OCI-LY7 (cell line): ENCODE results near the gene COL23A1. TPM values are rescaled to one million over a fixed set of nuclear protein-coding genes. Genes with fewer than 3 reads are reported as not detected.
"Not testable (repeated sequence)": the region's sequence is repeated elsewhere in the genome, so short reads cannot be mapped to it uniquely, and the experiment has no call there.

ENCODE experiments used
- BruUV-seq: library from RNA; stranded (reverse); fragments of 400-500 nt; replicated peaks from 2 replicates; lab custom pipeline; 2021; lab: Mats Ljungman, UMichigan
- CTCF ChIA-PET: fragments of 300-600 bp; sonication (Branson Sonifier 250); formaldehyde crosslinking; loops from one replicate; lab custom pipeline; 2022; ENCODE audit warnings: antibody characterized with exemption; ENCODE audit not compliant: unreplicated experiment; lab: Charles Lee
- POLR2A ChIA-PET: fragments of 300-600 bp; sonication (Branson Sonifier 250); formaldehyde crosslinking; loops from one replicate; lab custom pipeline; 2022; ENCODE audit warnings: antibody characterized with exemption; lab: Charles Lee
- DNase-seq: peaks from one replicate; pipeline ENCODE4 v3.0.0-alpha.2; 2015; ENCODE audit warnings: low spot score
- H2AFZ ChIP-seq: fragments of 200-600 bp; sonication (generic), shearing (Covaris generic); 2 replicates; pipeline ENCODE4 v1.6.1; 2014; ENCODE audit warnings: mild to moderate bottlenecking, antibody characterized with exemption, low read length, moderate library complexity
- H3K27ac ChIP-seq: fragments of 200-600 bp; sonication (generic); 2 replicates; pipeline ENCODE4 v1.5.1; 2014; ENCODE audit warnings: mixed run types, low read depth, mild to moderate bottlenecking, moderate library complexity, low read length, inconsistent platforms; ENCODE audit not compliant: poor library complexity, severe bottlenecking
- H3K36me3 ChIP-seq: fragments of 200-600 bp; sonication (generic); 2 replicates; pipeline ENCODE4 v1.6.1; 2014; ENCODE audit warnings: mild to moderate bottlenecking, antibody characterized with exemption, low read length, moderate library complexity, mixed read lengths; ENCODE audit not compliant: insufficient read depth
- H3K4me1 ChIP-seq: fragments of 200-600 bp; sonication (generic); 2 replicates; pipeline ENCODE4 v1.5.1; 2014; ENCODE audit warnings: mild to moderate bottlenecking, low read length; ENCODE audit not compliant: insufficient read depth, poor library complexity, severe bottlenecking
- H3K4me2 ChIP-seq: fragments of 200-600 bp; sonication (generic); 2 replicates; pipeline ENCODE4 v1.6.1; 2014; ENCODE audit warnings: mild to moderate bottlenecking, low read length
- H3K4me3 ChIP-seq: fragments of 200-600 bp; sonication (generic); 2 replicates; pipeline ENCODE4 v1.5.1; 2014; ENCODE audit warnings: mild to moderate bottlenecking, low read depth, low read length; ENCODE audit not compliant: poor library complexity, severe bottlenecking
- H3K79me2 ChIP-seq: fragments of 200-600 bp; sonication (generic); 2 replicates; pipeline ENCODE4 v1.6.1; 2016; ENCODE audit warnings: low read depth, mild to moderate bottlenecking, low read length, moderate library complexity, mixed read lengths; ENCODE audit not compliant: insufficient read depth
- H3K9me2 ChIP-seq: fragments of 200-600 bp; sonication (generic); 2 replicates; pipeline ENCODE4 v1.6.1; 2016; ENCODE audit warnings: mild to moderate bottlenecking, low read length, mixed read lengths; ENCODE audit not compliant: insufficient read depth
- H3K9me3 ChIP-seq: fragments of 200-600 bp; sonication (generic); 2 replicates; pipeline ENCODE4 v1.6.1; 2014; ENCODE audit warnings: mild to moderate bottlenecking, mixed run types, low read length, mixed read lengths
- H4K20me1 ChIP-seq: fragments of 200-600 bp; sonication (generic); 2 replicates; pipeline ENCODE4 v1.6.1; 2014; ENCODE audit warnings: mild to moderate bottlenecking, antibody characterized with exemption, low read length, moderate library complexity, mixed read lengths; ENCODE audit not compliant: insufficient read depth
- CTCF ChIP-seq: fragments of 200-600 bp; sonication (generic); conservative IDR thresholded peaks from 2 replicates; pipeline ENCODE4 v1.5.1; 2014; ENCODE audit warnings: mild to moderate bottlenecking, antibody characterized with exemption, low read length, moderate library complexity, mixed read lengths
- EZH2phosphoT487 ChIP-seq: fragments of 200-600 bp; sonication (generic); IDR thresholded peaks from 2 replicates; pipeline ENCODE4 v1.6.1; 2018; ENCODE audit warnings: low read depth, borderline replicate concordance, mild to moderate bottlenecking, mixed run types, antibody characterized with exemption, low read length, moderate library complexity, mixed read lengths
- intact Hi-C: fragments of 100-400 bp; cut with micrococcal nuclease; formaldehyde crosslinking; loops from one replicate; pipeline ENCODE4 v1.10.0; 2022; ENCODE audit not compliant: unreplicated experiment
- total RNA-seq, 2 experiments: library from RNA; depleted of rRNA in 1 of 2; stranded (reverse); fragments of >200 nt in 1 of 2; shearing (Covaris generic) in 1 of 2; gene quantifications; 2 replicates each; pipeline ENCODE4 v1.2.3, GENCODE V29; 2014 to 2022

The COL23A1 gene
- total RNA-seq, 2 experiments from 2014 or later, result 0.53 TPM; not detected in 1

- CTCF ChIA-PET, result no interaction called here
- H3K9me3 ChIP-seq, result no peaks in the 10 kb centered on the region
- no peaks in the 10 kb centered on the region for H3K4me1 ChIP-seq
- BruUV-seq, result no TSS peak
- H3K4me2 ChIP-seq, result no peak overlapping the region
- POLR2A ChIA-PET, result no interaction called here
- no peak for DNase-seq
- H3K27ac ChIP-seq, result no peak overlapping the region
- H3K9me2 ChIP-seq, result no peaks in the 10 kb centered on the region
- H3K4me3 ChIP-seq, result no peak overlapping the region
- no peaks in the 10 kb centered on the region for H4K20me1 ChIP-seq
- H3K79me2 ChIP-seq, result no peaks in the 10 kb centered on the region
- intact Hi-C loops, result no loop called here
- TF ChIP-seq EZH2phosphoT487 (no peak), CTCF (no peak)
- H3K36me3 ChIP-seq, result no peaks in the 10 kb centered on the region
- H2AFZ ChIP-seq, result no peak overlapping the region
Observed at GRCh38 chr5:178371362-178372111, 218.7 kb downstream of the COL23A1 start.

DNA sequence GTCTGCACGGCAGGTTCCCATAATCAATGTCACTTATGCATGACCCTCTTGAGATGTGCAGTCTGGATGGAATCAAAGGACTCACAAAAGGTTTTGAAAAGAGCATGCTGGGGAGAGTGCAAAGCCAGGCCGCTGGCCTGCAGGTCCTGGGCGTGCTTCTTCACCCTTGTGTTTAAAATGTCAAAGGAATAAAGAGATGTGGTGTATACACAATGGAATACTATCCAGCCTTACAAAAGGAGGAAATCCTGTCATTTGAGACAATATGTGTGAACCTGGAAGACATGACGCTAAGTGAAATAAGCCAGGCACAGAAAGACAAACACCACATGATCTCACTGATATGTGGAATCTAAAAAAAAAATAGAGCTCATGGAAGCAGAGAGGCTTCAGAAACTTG, 220.1 kb downstream of the COL23A1 start:
- TF ChIP-seq EZH2phosphoT487 (no peak), CTCF (no peak)
- no peak overlapping the region for H3K4me3 ChIP-seq
- H3K4me1 ChIP-seq, result no peaks in the 10 kb centered on the region
- H3K4me2 ChIP-seq, result no peak overlapping the region
- H2AFZ ChIP-seq, result no peak overlapping the region
- H3K27ac ChIP-seq, result no peak overlapping the region
- DNase-seq, result no peak
- no peaks in the 10 kb centered on the region for H4K20me1 ChIP-seq
- ChIA-PET CTCF (no interaction called here), POLR2A (interaction anchor here (0.7 kb wide), 1 partner anchor 96 kb away, joined by 3 read pairs; no protein-coding TSS in a partner anchor)
- H3K9me2 ChIP-seq, result no peaks in the 10 kb centered on the region
- BruUV-seq, result no TSS peak
- no peaks in the 10 kb centered on the region for H3K9me3 ChIP-seq
- intact Hi-C loops, result no loop called here
- no peaks in the 10 kb centered on the region for H3K79me2 ChIP-seq
- H3K36me3 ChIP-seq, result no peaks in the 10 kb centered on the region

DNA sequence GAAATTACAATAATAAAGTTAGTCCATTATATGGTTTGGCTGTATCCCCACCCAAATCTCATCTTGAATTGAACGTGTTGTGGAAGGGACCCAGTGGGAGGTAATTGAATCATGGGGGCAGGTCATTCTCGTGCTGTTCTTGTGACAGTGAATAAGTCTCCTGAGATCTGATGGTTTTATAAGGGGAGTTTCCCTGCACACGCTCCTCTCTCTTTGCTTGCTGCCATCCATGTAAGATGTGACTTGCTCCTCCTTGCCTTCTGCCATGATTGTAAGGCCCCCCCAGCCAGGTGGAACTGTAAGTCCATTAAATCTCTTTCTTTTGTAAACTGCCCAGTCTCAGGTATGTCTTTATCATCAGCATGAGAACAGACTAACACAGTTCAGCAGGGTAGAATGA, 220.7 kb downstream of the COL23A1 start:
- H3K79me2 ChIP-seq, H3K9me2 ChIP-seq, H3K4me1 ChIP-seq, H3K27ac ChIP-seq, H4K20me1 ChIP-seq, H3K4me3 ChIP-seq, H3K4me2 ChIP-seq, H2AFZ ChIP-seq, POLR2A ChIA-PET, H3K9me3 ChIP-seq, intact Hi-C loops, DNase-seq, BruUV-seq, CTCF ChIA-PET, H3K36me3 ChIP-seq: not testable (repeated sequence)
